HG03354 (cell line): ENCODE measurements around the gene CORO2A.

Experiments
- ATAC-seq: cut with Tn5 transposase; IDR thresholded peaks from one replicate; pipeline ENCODE4 v1.9.1; 2021; ENCODE audit warnings: mild to moderate bottlenecking; ENCODE audit not compliant: unreplicated experiment, poor library complexity, severe bottlenecking

CORO2A gene, protein sequence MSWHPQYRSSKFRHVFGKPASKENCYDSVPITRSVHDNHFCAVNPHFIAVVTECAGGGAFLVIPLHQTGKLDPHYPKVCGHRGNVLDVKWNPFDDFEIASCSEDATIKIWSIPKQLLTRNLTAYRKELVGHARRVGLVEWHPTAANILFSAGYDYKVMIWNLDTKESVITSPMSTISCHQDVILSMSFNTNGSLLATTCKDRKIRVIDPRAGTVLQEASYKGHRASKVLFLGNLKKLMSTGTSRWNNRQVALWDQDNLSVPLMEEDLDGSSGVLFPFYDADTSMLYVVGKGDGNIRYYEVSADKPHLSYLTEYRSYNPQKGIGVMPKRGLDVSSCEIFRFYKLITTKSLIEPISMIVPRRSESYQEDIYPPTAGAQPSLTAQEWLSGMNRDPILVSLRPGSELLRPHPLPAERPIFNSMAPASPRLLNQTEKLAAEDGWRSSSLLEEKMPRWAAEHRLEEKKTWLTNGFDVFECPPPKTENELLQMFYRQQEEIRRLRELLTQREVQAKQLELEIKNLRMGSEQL

DNA sequence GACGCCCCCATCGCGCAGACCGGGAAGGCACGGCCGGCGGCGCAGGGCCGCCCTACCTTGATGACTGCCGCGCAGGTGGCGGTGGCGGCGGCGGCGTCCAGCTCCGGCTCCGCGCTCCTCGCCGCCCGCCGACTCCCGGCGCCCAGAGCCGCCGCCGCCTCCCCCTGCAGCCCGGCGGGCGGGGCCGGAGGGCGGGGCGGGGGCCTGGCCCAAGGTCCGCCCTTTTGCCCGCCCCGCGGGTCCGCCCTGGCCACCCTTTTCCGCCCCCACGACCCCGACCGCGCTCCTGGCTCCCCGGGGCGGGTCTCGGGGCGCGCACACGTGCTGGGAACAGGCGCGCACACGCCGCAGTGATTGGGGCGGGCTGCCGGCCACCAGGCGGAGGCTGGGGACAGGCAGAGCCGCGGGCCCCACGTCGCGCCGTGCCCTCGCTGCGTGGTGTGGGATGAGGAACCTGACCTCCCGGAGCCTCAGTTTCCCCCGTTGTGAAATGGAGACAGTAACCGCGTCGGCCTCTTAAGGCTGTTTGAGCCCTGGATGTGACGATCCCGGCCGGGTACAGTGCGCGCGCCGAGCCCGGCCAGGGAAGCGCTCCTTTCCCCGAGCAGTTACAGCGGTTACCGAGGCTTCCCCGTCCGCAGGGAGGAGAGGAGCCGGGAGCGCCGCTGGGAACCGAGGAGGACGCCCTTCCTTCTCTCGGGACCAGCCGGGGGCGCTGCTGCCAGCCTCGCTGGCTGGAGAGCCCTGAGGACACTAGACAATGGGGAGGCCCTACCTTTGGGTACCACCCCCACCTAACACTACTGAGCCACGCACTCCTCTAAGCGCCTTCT lies at the start of gene CORO2A:
Gene CORO2A, minus strand, starts transcription at position 135 of the 833 bp plus-strand sequence. CDS start 34,977 bp downstream, outside the sequence.
- no peak for ATAC-seq

DNA sequence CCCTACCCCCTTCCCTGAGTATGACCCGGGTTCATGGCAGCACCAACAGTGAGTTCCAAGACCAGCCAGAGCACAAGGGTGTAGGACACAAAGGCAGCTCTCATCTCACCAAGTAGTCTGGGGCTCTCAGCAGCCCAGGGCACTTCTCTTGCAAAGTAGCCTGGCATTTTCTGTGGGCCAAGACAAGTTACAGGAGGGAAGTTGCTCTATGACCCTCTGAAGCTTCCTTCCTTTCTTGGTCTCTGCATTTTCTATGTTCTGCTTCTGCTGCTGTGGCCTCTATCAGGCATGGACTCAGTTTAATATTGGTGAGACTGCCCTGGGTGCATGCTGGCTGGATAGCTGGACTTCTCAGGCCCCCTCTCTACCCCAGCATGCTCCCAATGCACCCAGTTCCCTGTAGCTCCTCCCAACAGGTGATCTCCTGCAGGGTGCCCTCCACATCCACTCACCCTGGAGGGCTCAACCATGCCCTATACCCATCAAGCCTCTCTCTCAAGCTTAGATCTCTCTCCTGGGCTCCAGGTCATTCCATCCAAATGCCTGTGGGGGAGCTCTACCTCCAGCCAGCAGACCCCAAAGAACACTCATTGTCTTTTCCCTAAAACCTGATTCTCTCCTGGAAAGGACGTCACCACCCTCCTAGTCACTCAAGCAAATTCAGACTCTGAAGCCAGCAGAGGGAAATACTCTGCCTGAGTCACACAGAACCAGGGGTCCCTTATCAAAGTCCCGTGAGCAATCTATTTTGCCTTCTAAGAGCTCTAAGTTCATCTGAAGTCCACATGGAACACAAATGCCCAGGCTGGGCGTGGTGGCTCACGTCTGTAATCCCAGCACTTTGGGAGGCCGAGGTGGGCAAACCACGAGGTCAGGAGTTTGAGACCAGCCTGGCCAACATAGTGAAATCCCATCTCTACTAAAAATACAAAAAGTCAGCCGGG lies 49.2 kb upstream of the CORO2A start:
- no peak for ATAC-seq

DNA sequence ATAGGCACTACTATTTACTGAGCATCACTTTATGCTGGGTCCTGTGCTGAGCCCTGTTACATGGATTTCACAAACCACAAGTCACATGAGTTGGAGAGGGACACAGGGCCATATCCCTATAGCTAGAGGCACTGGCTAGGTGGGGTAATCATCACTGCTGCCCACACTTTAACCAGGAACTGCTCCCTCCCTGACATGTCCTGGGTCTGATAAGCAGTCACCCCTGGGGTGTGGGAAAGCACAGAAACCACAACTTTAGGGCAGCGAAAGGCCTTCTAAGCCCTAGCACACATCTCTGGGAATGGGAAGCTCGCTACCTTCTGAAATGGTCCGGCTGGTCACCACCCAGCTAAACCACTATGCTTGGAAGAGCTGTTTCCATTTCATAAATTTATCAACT lies 48.0 kb upstream of the CORO2A start:
- no peak for ATAC-seq

DNA sequence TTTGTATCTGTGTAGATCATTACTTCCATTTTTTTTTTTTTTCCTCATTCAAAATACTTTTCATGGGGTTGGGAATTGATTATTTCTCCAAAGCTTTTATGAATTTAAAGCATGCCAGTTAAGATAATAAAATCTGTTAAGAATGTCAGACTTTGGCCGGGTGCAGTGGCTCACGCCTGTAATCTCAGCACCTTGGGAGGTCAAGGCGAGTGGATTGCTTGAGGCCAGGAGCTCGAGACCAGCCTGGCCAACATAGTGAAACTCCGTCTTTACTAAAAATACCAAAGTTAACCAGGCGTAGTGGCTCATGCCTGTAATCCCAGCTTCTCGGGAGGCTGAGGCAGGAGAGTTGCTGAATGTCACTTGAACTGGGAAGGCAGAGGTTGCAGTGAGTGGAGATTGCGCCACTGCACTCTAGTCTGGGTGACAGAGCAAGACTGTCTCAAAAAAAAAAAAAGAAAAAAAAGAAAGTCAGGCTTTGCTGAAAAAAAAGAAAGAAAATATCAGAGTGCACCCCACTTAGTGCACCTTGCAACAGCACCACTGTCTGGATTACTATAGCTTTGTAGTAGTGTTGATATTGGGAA lies 44.6 kb upstream of the CORO2A start:
- ATAC-seq: no peak

DNA sequence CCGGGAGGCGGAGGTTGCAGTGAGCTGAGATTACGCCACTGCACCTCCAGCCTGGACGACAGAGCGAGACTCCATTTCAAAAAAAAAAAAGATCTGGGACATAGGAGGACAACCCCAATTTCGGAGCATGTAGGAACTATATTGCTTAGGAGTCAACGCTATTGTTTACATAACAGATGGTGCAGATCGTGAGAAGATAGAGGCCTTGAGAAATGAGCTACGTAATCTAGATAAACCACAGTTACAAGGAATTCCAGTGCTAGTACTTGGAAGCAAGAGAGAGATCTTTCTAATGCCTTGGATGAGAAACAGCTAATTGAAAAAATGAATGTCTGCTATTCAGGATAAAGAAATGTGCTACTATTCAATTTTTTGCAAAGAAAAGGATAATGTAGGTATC lies 42.7 kb upstream of the CORO2A start:
- ATAC-seq: no peak

- ATAC-seq: no peak
Observed at GRCh38 chr9:98234245-98234825, 41.9 kb upstream of the CORO2A start.

DNA sequence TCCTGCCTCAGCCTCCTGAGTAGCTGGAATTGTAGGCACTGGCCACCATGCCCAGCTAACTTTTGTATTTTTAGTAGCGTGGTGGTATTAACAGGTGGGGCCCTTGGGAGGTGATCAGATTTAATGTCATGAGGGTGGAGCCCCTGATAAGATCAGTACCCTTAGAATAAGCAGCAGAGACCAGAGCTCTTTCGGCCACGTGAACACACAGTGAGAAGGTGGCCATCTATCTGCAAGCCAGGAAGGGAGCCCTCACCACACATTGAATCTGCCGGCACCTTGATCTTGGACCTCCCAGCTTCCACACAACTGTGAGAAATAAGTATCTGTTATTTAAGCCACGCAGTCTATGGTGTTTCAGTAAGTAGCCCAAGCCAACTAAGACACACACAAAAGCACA lies 40.5 kb upstream of the CORO2A start:
- no peak for ATAC-seq

DNA sequence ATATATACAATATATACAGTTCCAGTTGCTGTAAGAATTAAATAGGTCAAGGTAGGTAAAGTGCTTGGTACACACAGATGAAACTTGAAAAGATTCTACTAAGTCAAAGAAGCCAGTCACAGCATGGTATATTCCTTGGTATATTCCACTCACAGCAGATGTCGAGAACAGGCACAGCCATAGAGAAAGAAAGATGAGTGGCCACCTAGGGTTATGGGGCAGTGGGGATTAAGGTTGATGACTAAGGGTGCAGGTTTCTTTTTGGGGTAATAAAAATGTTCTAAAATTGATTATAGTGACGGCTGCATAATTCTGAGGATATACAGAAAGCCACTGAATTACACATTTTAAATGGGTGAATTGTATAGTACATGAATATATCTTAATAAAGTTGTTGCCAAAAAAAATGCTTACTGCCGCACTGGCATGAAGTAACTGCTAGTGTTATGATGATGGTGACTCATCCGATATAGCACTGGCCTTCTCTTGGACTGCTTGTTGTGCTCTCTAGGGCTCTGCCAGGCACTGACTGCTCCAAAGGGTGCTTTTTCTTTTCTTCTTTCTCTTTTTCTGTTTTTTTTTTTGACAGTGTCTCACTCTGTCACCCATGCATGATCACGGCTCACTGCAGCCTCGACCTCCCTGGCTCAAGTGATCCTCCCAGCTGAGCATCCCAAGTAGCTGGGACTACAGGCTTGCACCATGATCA lies 39.5 kb upstream of the CORO2A start:
- no peak for ATAC-seq

DNA sequence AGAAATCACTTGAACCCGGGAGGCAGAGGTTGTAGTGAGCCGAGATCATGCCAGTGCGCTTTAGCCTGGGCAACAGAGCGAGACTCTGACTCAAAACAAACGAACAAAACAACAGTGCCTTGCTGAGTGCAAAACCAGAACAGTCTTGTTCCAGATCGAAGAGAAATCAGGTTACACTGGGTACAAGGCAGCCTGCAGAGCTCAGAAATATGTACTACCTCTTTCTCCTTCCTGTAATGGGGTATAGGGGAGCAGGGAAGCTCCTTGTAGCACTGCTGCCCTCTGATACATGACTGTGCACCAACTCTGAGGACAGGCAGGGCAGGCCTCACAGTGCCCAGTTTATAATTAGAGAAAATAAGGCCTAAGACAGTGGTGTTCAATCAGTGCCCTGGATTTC lies 38.4 kb upstream of the CORO2A start:
- ATAC-seq: no peak

- ATAC-seq: no peak
Observed at GRCh38 chr9:98230304-98230703, 37.9 kb upstream of the CORO2A start.

- no peak for ATAC-seq
Observed at GRCh38 chr9:98229620-98230019, 37.2 kb upstream of the CORO2A start.

DNA sequence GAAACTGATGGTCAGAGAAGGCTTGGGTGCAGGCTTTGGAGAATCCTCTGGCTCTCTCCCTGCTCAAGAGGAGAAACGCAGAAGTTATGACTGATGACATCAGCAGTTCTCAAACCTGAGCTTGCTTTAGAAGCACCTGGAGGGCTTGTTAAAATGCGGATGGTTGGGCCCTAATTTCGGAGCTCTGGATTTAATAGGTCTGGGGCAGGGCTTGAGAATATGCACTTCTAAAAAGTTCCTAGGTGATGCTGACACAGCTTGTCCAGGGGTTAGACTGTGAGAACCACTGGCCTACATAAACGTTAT lies 36.6 kb upstream of the CORO2A start:
- no peak for ATAC-seq

- ATAC-seq: no peak
Observed at GRCh38 chr9:98228392-98229089, 36.1 kb upstream of the CORO2A start.

GRCh38 chr9:98227883-98228282 lies 35.4 kb upstream of the CORO2A start:
- no peak for ATAC-seq

DNA sequence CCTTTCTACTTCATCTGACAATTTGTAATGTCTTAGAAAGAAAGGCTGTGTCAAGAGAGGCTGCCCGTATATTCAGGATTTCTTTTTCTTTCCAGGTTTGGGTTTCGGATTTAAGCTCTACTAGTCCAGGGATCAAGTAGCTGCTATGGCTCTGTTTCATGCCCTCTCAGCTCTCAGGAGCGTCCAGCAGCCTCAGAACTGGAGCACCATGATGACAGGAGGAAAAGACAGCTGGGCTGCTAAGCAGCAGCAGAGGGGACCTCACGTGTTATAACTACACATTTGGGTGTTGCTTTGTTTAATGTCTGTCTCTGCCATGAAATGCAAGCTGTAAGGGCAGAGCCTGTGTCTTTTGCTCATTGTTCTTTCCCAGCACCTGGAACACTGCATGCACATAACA lies 34.5 kb upstream of the CORO2A start:
- no peak for ATAC-seq

GRCh38 chr9:98226516-98226915 lies 34.1 kb upstream of the CORO2A start:
- no peak for ATAC-seq

- ATAC-seq: no peak
Observed at GRCh38 chr9:98225015-98225442, 32.6 kb upstream of the CORO2A start.
